OCI-LY3 (cell line): ENCODE data around the gene PRICKLE2.

ENCODE experiments used
- H2AFZ ChIP-seq: fragments of 200-600, 300-600 bp; shearing (Covaris generic); 2 replicates; pipeline ENCODE4 v1.6.0; 2014; ENCODE audit warnings: antibody characterized with exemption, low read depth, low read length
- H3K27ac ChIP-seq: fragments of 200-600, 300-600 bp; sonication (generic); 2 replicates; pipeline ENCODE4 v1.5.1; 2014; ENCODE audit warnings: mild to moderate bottlenecking, low read length, moderate library complexity, mixed read lengths
- H3K27me3 ChIP-seq: fragments of 200-600, 300-600 bp; sonication (generic); 2 replicates; pipeline ENCODE4 v1.6.1; 2014; ENCODE audit warnings: low read depth, low read length, mixed read lengths
- H3K36me3 ChIP-seq: fragments of 200-600, 300-600 bp; sonication (generic); replicated peaks from 2 replicates; pipeline ENCODE3; 2014; ENCODE audit warnings: low read depth, low read length, mixed read lengths
- H3K4me1 ChIP-seq: fragments of 300-600, 200-600 bp; sonication (generic); 2 replicates; pipeline ENCODE4 v1.6.1; 2014; ENCODE audit warnings: low read length, mixed read lengths
- H3K4me2 ChIP-seq: fragments of 200-600, 300-600 bp; sonication (generic); 2 replicates; pipeline ENCODE4 v1.6.1; 2014; ENCODE audit warnings: low read length, mixed read lengths
- H3K4me3 ChIP-seq: fragments of 300-600, 200-600 bp; sonication (generic); 2 replicates; pipeline ENCODE4 v1.5.1; 2014; ENCODE audit warnings: antibody characterized with exemption, mild to moderate bottlenecking, low read length, moderate library complexity
- H3K79me2 ChIP-seq: fragments of 300-600, 200-600 bp; shearing (Covaris generic); 2 replicates; pipeline ENCODE4 v1.6.1; 2014; ENCODE audit warnings: mild to moderate bottlenecking, low read length, mixed read lengths
- H3K9ac ChIP-seq: fragments of 300-600, 200-600 bp; shearing (Covaris generic); 2 replicates; pipeline ENCODE4 v1.6.0; 2014; ENCODE audit warnings: mild to moderate bottlenecking, low read length, moderate library complexity
- H3K9me3 ChIP-seq: fragments of 200-600, 300-600 bp; shearing (Covaris generic); 2 replicates; pipeline ENCODE4 v1.6.1; 2014; ENCODE audit warnings: low read length, mixed read lengths; ENCODE audit not compliant: insufficient read depth
- H4K20me1 ChIP-seq: fragments of 200-600, 300-600 bp; sonication (generic); 2 replicates; pipeline ENCODE4 v1.6.1; 2016; ENCODE audit warnings: low read length, mixed read lengths; ENCODE audit not compliant: insufficient read depth
- CTCF ChIP-seq: fragments of 200-600, 300-600 bp; sonication (generic); IDR thresholded peaks from 2 replicates; pipeline ENCODE4 v1.5.1; 2014; ENCODE audit warnings: antibody characterized with exemption, low read length, low read depth
- EZH2phosphoT487 ChIP-seq: fragments of 200-600 bp; shearing (Covaris generic); IDR thresholded peaks from 2 replicates; pipeline ENCODE4 v1.6.1; 2018; ENCODE audit warnings: antibody characterized with exemption, mixed run types, low read depth

The PRICKLE2 gene

DNA sequence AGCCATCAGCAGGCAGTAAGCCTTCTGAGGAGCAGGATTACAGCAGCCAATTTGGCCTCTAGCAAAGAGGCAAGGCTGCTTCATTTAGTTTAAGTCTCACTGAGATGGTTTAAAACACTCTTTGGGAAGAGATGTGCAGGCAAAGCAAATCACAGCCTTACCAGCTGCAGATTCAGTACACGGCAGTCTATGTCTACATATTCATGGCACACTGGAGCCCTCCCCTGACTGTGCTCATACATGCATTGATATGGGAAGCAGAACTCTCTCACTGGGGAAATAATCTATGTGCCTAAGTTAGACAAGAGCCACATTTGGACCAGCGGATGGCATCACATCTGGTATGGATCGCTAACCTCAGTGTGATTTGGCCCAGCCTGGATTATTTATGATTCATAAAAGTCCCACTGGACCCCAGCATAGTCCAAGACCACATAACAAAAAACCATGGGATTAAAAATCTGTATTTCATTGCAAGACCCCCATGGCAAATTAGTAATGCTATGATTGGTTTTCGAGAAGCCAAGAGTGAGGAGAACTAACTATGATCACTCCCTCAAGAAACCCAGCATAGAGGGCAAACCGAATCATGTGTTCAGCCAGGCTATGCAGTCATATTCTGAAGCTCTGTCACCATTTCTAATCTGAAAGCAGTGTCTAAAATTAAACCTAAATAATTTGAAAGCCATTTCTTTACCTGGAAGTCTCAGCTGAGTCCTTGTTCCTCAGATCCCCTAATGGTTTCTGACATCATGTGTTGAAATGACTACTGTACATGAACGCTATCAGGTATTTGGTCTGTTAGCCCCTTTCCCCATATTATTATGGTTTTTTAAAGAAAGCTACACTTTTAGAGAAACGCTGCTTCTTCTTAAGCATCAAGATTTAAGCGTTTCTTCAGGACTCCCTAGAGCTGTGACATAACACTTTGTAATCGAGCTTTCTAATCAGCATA, 1.2 kb downstream of the PRICKLE2 start:
- peak overlapping the region; percentile 80 for H3K4me2 ChIP-seq
- no peak overlapping the region for H3K9ac ChIP-seq
- peaks cover 13% of the 10 kb centered on the region; the same call in 1 of the 2 replicates for H3K4me1 ChIP-seq
- TF ChIP-seq EZH2phosphoT487 (no peak), CTCF (no peak)
- peaks cover 16% of the 10 kb centered on the region for H3K27me3 ChIP-seq
- H3K4me3 ChIP-seq: no peak overlapping the region
- H3K27ac ChIP-seq: no peak overlapping the region
- H3K79me2 ChIP-seq: no peaks in the 10 kb centered on the region
- H2AFZ ChIP-seq: peak overlapping the region; percentile 90
- H3K36me3 ChIP-seq: no peaks in the 10 kb centered on the region
- H3K9me3 ChIP-seq: no peaks in the 10 kb centered on the region
- no peaks in the 10 kb centered on the region for H4K20me1 ChIP-seq

DNA sequence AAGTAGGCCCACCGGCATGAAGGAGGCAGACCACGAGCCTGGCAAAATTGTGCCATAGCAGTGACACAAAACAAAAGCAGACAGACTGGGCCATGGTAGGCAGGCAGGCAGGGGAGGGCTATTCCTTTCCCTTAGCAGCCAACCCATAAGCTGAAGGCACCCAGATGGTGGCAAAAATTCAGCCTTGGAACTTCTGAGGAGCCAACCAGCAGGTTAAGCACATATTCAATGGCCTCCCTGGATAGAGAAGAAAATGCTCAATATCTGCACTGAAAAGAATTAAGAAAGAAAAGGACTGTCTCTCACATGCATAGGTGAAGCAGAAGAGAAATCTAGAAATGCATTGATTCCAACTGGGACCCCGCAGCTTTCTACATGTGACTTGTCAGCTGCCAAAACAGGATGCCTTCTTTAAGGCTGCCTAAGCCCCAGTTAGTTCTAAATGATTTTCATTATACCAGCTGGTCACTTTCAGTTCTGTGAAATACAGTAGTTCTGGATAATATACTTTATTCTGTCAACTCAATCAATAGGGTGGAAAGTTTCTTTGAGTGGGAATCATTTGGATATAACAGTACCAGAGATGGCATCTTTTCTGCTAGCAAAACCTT, 2.7 kb downstream of the PRICKLE2 start:
- peaks cover 13% of the 10 kb centered on the region; the same call in 1 of the 2 replicates for H3K4me1 ChIP-seq
- H3K27ac ChIP-seq: no peak overlapping the region
- no peak overlapping the region for H3K4me3 ChIP-seq
- no peak overlapping the region for H2AFZ ChIP-seq
- H3K9me3 ChIP-seq: no peaks in the 10 kb centered on the region
- peaks cover 17% of the 10 kb centered on the region for H3K27me3 ChIP-seq
- no peaks in the 10 kb centered on the region for H3K79me2 ChIP-seq
- H4K20me1 ChIP-seq: no peaks in the 10 kb centered on the region
- H3K9ac ChIP-seq: no peak overlapping the region
- no peak for TF ChIP-seq CTCF
- no peak overlapping the region for H3K4me2 ChIP-seq
- H3K36me3 ChIP-seq: no peaks in the 10 kb centered on the region

- Histone ChIP-seq H3K9ac (no peak overlapping the region), H3K4me3 (no peak overlapping the region), H3K9me3 (no peaks in the 10 kb centered on the region)
These were observed 3.6 kb downstream of the PRICKLE2 start for GRCh38 chr3:64221571-64222257.

More at GRCh38 chr3:64221571-64222257, 3.6 kb downstream of the PRICKLE2 start:
- H3K36me3 ChIP-seq: no peaks in the 10 kb centered on the region
- H4K20me1 ChIP-seq: no peaks in the 10 kb centered on the region
- H3K27ac ChIP-seq: no peak overlapping the region
- peaks cover 13% of the 10 kb centered on the region; the same call in 1 of the 2 replicates for H3K4me1 ChIP-seq
- H3K79me2 ChIP-seq: no peaks in the 10 kb centered on the region
- no peak overlapping the region for H2AFZ ChIP-seq
- no peak overlapping the region for H3K4me2 ChIP-seq
- peaks cover 21% of the 10 kb centered on the region for H3K27me3 ChIP-seq
- TF ChIP-seq EZH2phosphoT487 (no peak), CTCF (no peak)
